Measurements from ENCODE around the gene LIMK2. TPM values are rescaled to one million over a fixed set of nuclear protein-coding genes. Genes with fewer than 3 reads are reported as not detected.

LIMK2 gene
- total RNA-seq, 1 experiment from 2014 or later: 13.2 TPM

DNA sequence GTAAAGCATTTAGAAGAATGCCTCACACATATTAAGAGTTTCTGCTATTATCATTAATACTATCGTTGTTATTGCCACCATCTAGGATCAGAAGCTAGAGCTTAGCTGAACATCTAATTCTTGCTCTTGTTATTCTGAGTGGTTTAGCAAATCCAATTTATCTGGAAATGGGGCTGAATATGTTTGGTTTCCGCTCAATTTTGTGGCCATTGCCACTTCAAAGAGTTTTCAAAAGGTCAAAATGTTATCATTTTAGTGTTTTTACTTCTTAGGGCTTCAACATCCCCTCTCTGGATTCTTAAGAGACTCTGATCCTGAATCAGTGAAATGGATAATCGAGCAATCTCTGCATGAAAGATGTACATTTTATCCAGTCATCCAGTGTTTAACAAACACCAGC, 90.4 kb downstream of the LIMK2 start:
- Histone ChIP-seq H3K4me3 (ENCODE audit: low read length) (no peak overlapping the region), H3K27ac (ENCODE audit: low read length) (no peak overlapping the region), H3K9me3 (ENCODE audit: low read length) (no peaks in the 10 kb centered on the region), H2AFZ (ENCODE audit: low read length) (no peak overlapping the region), H3K36me3 (ENCODE audit: low read depth, low read length) (no peaks in the 10 kb centered on the region), H3K9me2 (replicated peaks; ENCODE audit: low read length) (no peaks in the 10 kb centered on the region), H3K27me3 (ENCODE audit: low read length) (no peaks in the 10 kb centered on the region), H3K4me1 (ENCODE audit: insufficient read depth, low read length) (no peaks in the 10 kb centered on the region), H3K9ac (ENCODE audit: low read length) (no peak overlapping the region), H4K20me1 (ENCODE audit: low read length) (no peaks in the 10 kb centered on the region), H3F3A (ENCODE audit: low read length, unreplicated experiment) (no peaks in the 10 kb centered on the region), H3K79me2 (ENCODE audit: low read length) (no peaks in the 10 kb centered on the region), H3K4me2 (ENCODE audit: low read length) (no peak overlapping the region)
- BruUV-seq (replicated peaks): no TSS peak
- ATAC-seq (no peak), DNase-seq (no peak)
- intact Hi-C loops (cut with micrococcal nuclease): no loop called here
- POLR2A ChIA-PET (ENCODE audit: unreplicated experiment): no interaction called here
- TF ChIP-seq, protein P1, sequence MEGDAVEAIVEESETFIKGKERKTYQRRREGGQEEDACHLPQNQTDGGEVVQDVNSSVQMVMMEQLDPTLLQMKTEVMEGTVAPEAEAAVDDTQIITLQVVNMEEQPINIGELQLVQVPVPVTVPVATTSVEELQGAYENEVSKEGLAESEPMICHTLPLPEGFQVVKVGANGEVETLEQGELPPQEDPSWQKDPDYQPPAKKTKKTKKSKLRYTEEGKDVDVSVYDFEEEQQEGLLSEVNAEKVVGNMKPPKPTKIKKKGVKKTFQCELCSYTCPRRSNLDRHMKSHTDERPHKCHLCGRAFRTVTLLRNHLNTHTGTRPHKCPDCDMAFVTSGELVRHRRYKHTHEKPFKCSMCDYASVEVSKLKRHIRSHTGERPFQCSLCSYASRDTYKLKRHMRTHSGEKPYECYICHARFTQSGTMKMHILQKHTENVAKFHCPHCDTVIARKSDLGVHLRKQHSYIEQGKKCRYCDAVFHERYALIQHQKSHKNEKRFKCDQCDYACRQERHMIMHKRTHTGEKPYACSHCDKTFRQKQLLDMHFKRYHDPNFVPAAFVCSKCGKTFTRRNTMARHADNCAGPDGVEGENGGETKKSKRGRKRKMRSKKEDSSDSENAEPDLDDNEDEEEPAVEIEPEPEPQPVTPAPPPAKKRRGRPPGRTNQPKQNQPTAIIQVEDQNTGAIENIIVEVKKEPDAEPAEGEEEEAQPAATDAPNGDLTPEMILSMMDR (conservative IDR thresholded peaks at IDR 0.05; ENCODE audit: low read depth, low read length): no peak
- TF ChIP-seq EZH2 (IDR thresholded peaks at IDR 0.05; ENCODE audit: low read length, unreplicated experiment) (no peak), EZH2phosphoT487 (IDR thresholded peaks at IDR 0.05; ENCODE audit: borderline replicate concordance, low read length) (no peak)
- CTCF ChIA-PET: no interaction called here

DNA sequence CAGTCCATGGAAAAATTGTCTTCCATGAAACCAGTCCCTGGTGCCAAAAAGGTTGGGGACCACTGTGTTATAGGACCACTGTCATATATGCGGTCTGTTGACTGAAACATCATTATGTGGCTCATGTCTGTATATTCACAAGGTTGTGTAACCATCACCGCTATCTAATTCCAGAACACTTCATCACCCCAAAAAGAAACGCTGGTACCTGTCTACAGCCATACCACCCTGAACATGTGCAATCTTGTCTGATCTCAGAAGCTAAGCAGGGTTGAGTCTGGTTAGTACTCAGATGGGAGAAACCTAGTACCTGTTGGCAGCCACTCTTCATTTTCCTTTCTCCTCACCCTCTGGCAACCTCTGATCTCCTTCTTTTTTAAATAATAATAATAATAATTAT, 93.1 kb downstream of the LIMK2 start:
- Histone ChIP-seq H3K4me3 (ENCODE audit: low read length) (no peak overlapping the region), H3K27ac (ENCODE audit: low read length) (no peak overlapping the region), H2AFZ (ENCODE audit: low read length) (no peak overlapping the region), H3K27me3 (ENCODE audit: low read length) (no peaks in the 10 kb centered on the region), H3K79me2 (ENCODE audit: low read length) (no peaks in the 10 kb centered on the region), H3K4me2 (ENCODE audit: low read length) (no peak overlapping the region), H4K20me1 (ENCODE audit: low read length) (no peaks in the 10 kb centered on the region), H3K36me3 (ENCODE audit: low read depth, low read length) (no peaks in the 10 kb centered on the region), H3K9me2 (replicated peaks; ENCODE audit: low read length) (no peaks in the 10 kb centered on the region), H3K9me3 (ENCODE audit: low read length) (no peaks in the 10 kb centered on the region), H3F3A (ENCODE audit: low read length, unreplicated experiment) (no peaks in the 10 kb centered on the region), H3K9ac (ENCODE audit: low read length) (no peak overlapping the region), H3K4me1 (ENCODE audit: insufficient read depth, low read length) (no peaks in the 10 kb centered on the region)
- no peak for ATAC-seq
- CTCF ChIA-PET: no interaction called here
- DNase-seq: no peak
- intact Hi-C loops (cut with micrococcal nuclease): no loop called here
- BruUV-seq (replicated peaks): no TSS peak
- POLR2A ChIA-PET (ENCODE audit: unreplicated experiment): no interaction called here
- TF ChIP-seq EZH2 (IDR thresholded peaks at IDR 0.05; ENCODE audit: low read length, unreplicated experiment) (no peak), EZH2phosphoT487 (IDR thresholded peaks at IDR 0.05; ENCODE audit: borderline replicate concordance, low read length) (no peak)
- TF ChIP-seq, protein P1 (conservative IDR thresholded peaks at IDR 0.05; ENCODE audit: low read depth, low read length): no peak

DNA sequence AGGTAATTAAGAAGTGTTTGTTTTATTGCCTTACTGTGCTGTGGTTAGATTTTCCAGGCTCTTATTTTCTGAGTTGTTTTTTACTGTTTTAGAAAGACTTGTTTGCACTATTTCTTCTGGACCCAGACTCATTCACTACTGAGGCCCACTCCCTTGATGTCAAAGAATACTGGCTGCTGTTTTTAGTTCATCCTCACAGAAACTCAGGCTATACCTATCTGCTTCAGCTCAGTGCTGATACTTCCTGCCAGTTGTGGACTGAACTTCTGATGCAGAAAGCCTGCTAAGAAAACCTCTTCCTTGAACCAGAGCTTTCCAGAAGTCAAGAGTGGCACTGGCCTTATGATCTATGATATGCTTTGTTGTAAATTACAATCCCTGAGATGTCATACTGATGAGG, 96.1 kb downstream of the LIMK2 start:
- Histone ChIP-seq H3K4me1 (ENCODE audit: insufficient read depth, low read length) (no peaks in the 10 kb centered on the region), H3K4me3 (ENCODE audit: low read length) (no peak overlapping the region), H4K20me1 (ENCODE audit: low read length) (no peaks in the 10 kb centered on the region), H3F3A (ENCODE audit: low read length, unreplicated experiment) (no peaks in the 10 kb centered on the region), H2AFZ (ENCODE audit: low read length) (no peak overlapping the region), H3K9ac (ENCODE audit: low read length) (no peak overlapping the region), H3K27me3 (ENCODE audit: low read length) (no peaks in the 10 kb centered on the region), H3K4me2 (ENCODE audit: low read length) (no peak overlapping the region), H3K79me2 (ENCODE audit: low read length) (no peaks in the 10 kb centered on the region), H3K36me3 (ENCODE audit: low read depth, low read length) (no peaks in the 10 kb centered on the region), H3K9me3 (ENCODE audit: low read length) (no peaks in the 10 kb centered on the region), H3K27ac (ENCODE audit: low read length) (no peak overlapping the region), H3K9me2 (replicated peaks; ENCODE audit: low read length) (no peaks in the 10 kb centered on the region)
- no TSS peak for BruUV-seq (replicated peaks)
- intact Hi-C loops (cut with micrococcal nuclease): no loop called here
- DNase-seq (no peak), ATAC-seq (no peak)
- TF ChIP-seq, protein P1 (conservative IDR thresholded peaks at IDR 0.05; ENCODE audit: low read depth, low read length): no peak
- TF ChIP-seq EZH2 (IDR thresholded peaks at IDR 0.05; ENCODE audit: low read length, unreplicated experiment) (no peak), EZH2phosphoT487 (IDR thresholded peaks at IDR 0.05; ENCODE audit: borderline replicate concordance, low read length) (no peak)
- ChIA-PET POLR2A (ENCODE audit: unreplicated experiment) (no interaction called here), CTCF (no interaction called here)

Measured in PC-3 (cell line).